Epithelial cell of esophagus (primary cell): ENCODE results near the gene RIC3.

ENCODE experiments used
- DNase-seq: peaks from one replicate; pipeline ENCODE4 v3.0.0; 2010; ENCODE audit warnings: low read depth
- H3K4me3 ChIP-seq: 2 replicates; pipeline ENCODE4 v1.5.1; 2011; ENCODE audit warnings: mild to moderate bottlenecking, low read length, control low read depth
- CTCF ChIP-seq: IDR thresholded peaks from 2 replicates; pipeline ENCODE4 v1.5.1; 2011; ENCODE audit warnings: low read depth, mild to moderate bottlenecking, low read length, control low read depth, inconsistent platforms; ENCODE audit not compliant: insufficient read depth; ENCODE audit errors: missing control alignments

The RIC3 gene

GRCh38 chr11:8100605-8101004 lies 68.2 kb downstream of the RIC3 start:
- TF ChIP-seq CTCF: no peak
- H3K4me3 ChIP-seq: no peak overlapping the region
- no peak for DNase-seq

DNA sequence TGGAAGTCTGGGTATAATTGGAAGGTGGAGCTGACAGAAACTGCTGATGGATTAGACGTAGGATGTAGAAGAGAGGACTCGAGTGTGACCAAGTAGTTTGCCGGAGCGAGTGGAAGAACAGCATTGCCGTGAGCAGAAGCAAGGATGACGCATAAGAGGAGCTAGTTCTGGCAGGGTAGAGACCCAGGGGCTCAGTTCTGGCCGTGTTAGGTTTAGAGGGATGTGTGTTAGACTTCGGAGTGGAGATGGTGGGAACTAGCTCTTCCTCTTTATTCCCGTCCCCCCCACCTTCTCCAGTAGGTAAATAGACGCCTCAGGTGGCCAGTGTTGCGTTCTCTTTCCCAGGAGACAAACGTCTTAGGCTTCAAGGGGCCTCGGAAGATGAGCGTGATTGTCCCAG lies 68.7 kb downstream of the RIC3 start:
- TF ChIP-seq CTCF: no peak
- no peak overlapping the region for H3K4me3 ChIP-seq
- no peak for DNase-seq

- peak; percentile 88 for TF ChIP-seq CTCF
- DNase-seq: peak; percentile 86
- H3K4me3 ChIP-seq: no peak overlapping the region
Measured at GRCh38 chr11:8099291-8099899, 69.4 kb downstream of the RIC3 start.

- H3K4me3 ChIP-seq: no peak overlapping the region
- TF ChIP-seq CTCF: no peak
- peak; percentile 13 for DNase-seq
Measured at GRCh38 chr11:8098879-8099278, 69.9 kb downstream of the RIC3 start.

- peak; percentile 30 for DNase-seq
- H3K4me3 ChIP-seq: no peak overlapping the region
- no peak for TF ChIP-seq CTCF
Measured at GRCh38 chr11:8098361-8098760, 70.5 kb downstream of the RIC3 start.

DNA sequence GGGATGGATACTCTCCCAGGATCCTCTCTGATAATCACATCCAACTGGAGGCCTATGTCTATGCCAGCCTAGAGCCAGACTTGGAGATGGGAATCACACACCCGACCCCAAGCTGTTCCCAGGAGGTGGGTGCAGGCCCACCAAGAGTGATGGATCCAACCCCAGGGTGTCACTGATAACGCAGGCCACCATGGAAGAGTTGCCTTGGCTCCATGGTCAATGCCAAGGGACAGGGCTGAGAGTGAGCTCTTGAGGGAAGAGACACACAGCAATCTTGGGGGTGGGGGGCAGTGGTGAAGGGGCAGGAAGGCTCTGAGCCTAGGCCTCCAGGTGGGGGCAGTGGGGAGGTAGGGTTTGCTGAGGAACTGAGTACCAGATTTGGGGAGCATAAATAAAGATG lies 70.9 kb downstream of the RIC3 start:
- no peak for DNase-seq

More for the DNA sequence above, 70.9 kb downstream of the RIC3 start:
- H3K4me3 ChIP-seq: no peak overlapping the region
- no peak for TF ChIP-seq CTCF
